IMR-90 (cell line): Measurements from ENCODE around the gene CACNA1I. TPM values are rescaled to one million over a fixed set of nuclear protein-coding genes. Genes with fewer than 3 reads are reported as not detected.

Experiments
- ATAC-seq: fragments of 200-7000 bp; cut with Tn5 transposase; 2 replicates; pipeline ENCODE4 v1.9.1; 2020; ENCODE audit warnings: low read depth, mild to moderate bottlenecking, moderate library complexity
- BruUV-seq: library from RNA; stranded (reverse); fragments of 400-500 nt; replicated peaks from 2 replicates; lab custom pipeline; 2021; lab: Mats Ljungman, UMichigan
- CTCF ChIA-PET: fragments of 300-600 bp; formaldehyde crosslinking; extraction: SDS; loops from one replicate; lab custom pipeline; 2021; ENCODE audit warnings: antibody characterized with exemption; lab: Yijun Ruan, JAX
- POLR2A ChIA-PET: fragments of 300-600 bp; sonication (Branson Sonifier 250); formaldehyde crosslinking; loops from one replicate; lab custom pipeline; 2022; ENCODE audit warnings: antibody characterized with exemption; ENCODE audit not compliant: unreplicated experiment; lab: Charles Lee
- DNase-seq: peaks from one replicate; pipeline ENCODE4 v3.0.0; 2013
- H2AFZ ChIP-seq: replicated peaks from 2 replicates; pipeline ENCODE3; 2013; ENCODE audit warnings: low read length, mild to moderate bottlenecking; ENCODE audit not compliant: poor library complexity
- H2AK5ac ChIP-seq: 2 replicates; pipeline ENCODE4 v1.6.1; 2013; ENCODE audit warnings: low read depth, low read length, inconsistent platforms
- H2AK9ac ChIP-seq: replicated peaks from 2 replicates; pipeline ENCODE3; 2013; ENCODE audit warnings: mild to moderate bottlenecking, low read depth, low read length, moderate library complexity; ENCODE audit not compliant: poor library complexity
- H2BK120ac ChIP-seq: 2 replicates; pipeline ENCODE4 v1.6.1; 2013; ENCODE audit warnings: low read depth, low read length, inconsistent platforms
- H2BK15ac ChIP-seq: 3 replicates; pipeline ENCODE4 v1.6.1; 2013; ENCODE audit warnings: low read depth, low read length, inconsistent platforms
- H2BK20ac ChIP-seq: 2 replicates; pipeline ENCODE4 v1.6.1; 2013; ENCODE audit warnings: low read depth, mild to moderate bottlenecking, inconsistent platforms, low read length, moderate library complexity
- H2BK5ac ChIP-seq: 2 replicates; pipeline ENCODE4 v1.6.1; 2013; ENCODE audit warnings: mild to moderate bottlenecking, low read depth, low read length, inconsistent platforms; ENCODE audit not compliant: poor library complexity, severe bottlenecking
- H3K14ac ChIP-seq: replicated peaks from 2 replicates; pipeline ENCODE4 v1.6.1; 2013; ENCODE audit warnings: low read depth, low read length, inconsistent platforms
- H3K18ac ChIP-seq: 2 replicates; pipeline ENCODE4 v1.6.1; 2013; ENCODE audit warnings: low read depth, low read length, control low read depth
- H3K23ac ChIP-seq: 2 replicates; pipeline ENCODE4 v1.6.1; 2013; ENCODE audit warnings: low read depth, low read length, inconsistent platforms
- H3K27ac ChIP-seq: 2 replicates; pipeline ENCODE4 v1.5.1; 2013; ENCODE audit warnings: mild to moderate bottlenecking, control low read depth, low read length; ENCODE audit not compliant: insufficient read depth
- H3K27me3 ChIP-seq: 2 replicates; pipeline ENCODE4 v1.6.1; 2013; ENCODE audit warnings: low read length; ENCODE audit not compliant: control insufficient read depth, insufficient read depth
- H3K36me3 ChIP-seq: 2 replicates; pipeline ENCODE4 v1.6.1; 2013; ENCODE audit warnings: low read length, mixed read lengths; ENCODE audit not compliant: control insufficient read depth, insufficient read depth
- H3K4ac ChIP-seq: 2 replicates; pipeline ENCODE4 v1.6.1; 2013; ENCODE audit warnings: low read depth, low read length, inconsistent platforms
- H3K4me1 ChIP-seq: 2 replicates; pipeline ENCODE4 v1.6.1; 2013; ENCODE audit warnings: low read length, mixed read lengths; ENCODE audit not compliant: control insufficient read depth, insufficient read depth
- H3K4me2 ChIP-seq: 2 replicates; pipeline ENCODE4 v1.6.1; 2013; ENCODE audit warnings: low read depth, mild to moderate bottlenecking, control low read depth, low read length, moderate library complexity
- H3K4me3 ChIP-seq: 2 replicates; pipeline ENCODE4 v1.5.1; 2013; ENCODE audit warnings: low read depth, mild to moderate bottlenecking, control low read depth, low read length, moderate library complexity; ENCODE audit not compliant: insufficient read depth
- H3K56ac ChIP-seq: 2 replicates; pipeline ENCODE4 v1.6.1; 2013; ENCODE audit warnings: low read length, inconsistent platforms; ENCODE audit not compliant: insufficient read depth; ENCODE audit errors: extremely low read depth
- H3K79me1 ChIP-seq, 2 experiments: 2 replicates each; pipeline ENCODE4 v1.6.1; 2013; ENCODE audit warnings: low read length in 2 of 2, inconsistent platforms in 1 of 2, low read depth in 1 of 2
- H3K9ac ChIP-seq: 2 replicates; pipeline ENCODE4 v1.6.1; 2013; ENCODE audit warnings: low read depth, low read length, control low read depth
- H3K9me1 ChIP-seq: 2 replicates; pipeline ENCODE4 v1.6.1; 2013; ENCODE audit warnings: low read length, inconsistent platforms; ENCODE audit not compliant: insufficient read depth
- H3K9me3 ChIP-seq: 2 replicates; pipeline ENCODE4 v1.6.1; 2013; ENCODE audit warnings: low read length; ENCODE audit not compliant: control insufficient read depth, insufficient read depth
- H4K20me1 ChIP-seq: 2 replicates; pipeline ENCODE4 v1.6.1; 2013; ENCODE audit warnings: low read length, inconsistent platforms; ENCODE audit not compliant: insufficient read depth
- H4K5ac ChIP-seq: 2 replicates; pipeline ENCODE4 v1.6.1; 2013; ENCODE audit warnings: mild to moderate bottlenecking, low read depth, low read length, control low read depth
- H4K8ac ChIP-seq, 2 experiments: 2 replicates each; pipeline ENCODE4 v1.6.1; 2013; ENCODE audit warnings: low read depth in 2 of 2, low read length in 2 of 2, control low read depth in 1 of 2, inconsistent platforms in 1 of 2
- H4K91ac ChIP-seq: 2 replicates; pipeline ENCODE4 v1.6.1; 2013; ENCODE audit warnings: low read depth, low read length, inconsistent platforms; ENCODE audit not compliant: insufficient read depth
- CHD1 ChIP-seq: IDR thresholded peaks from 2 replicates; pipeline ENCODE4 v1.6.1; 2012; ENCODE audit warnings: low read depth, low read length, improper control_type of control experiment
- MAFK ChIP-seq: IDR thresholded peaks from 2 replicates; pipeline ENCODE4 v1.6.1; 2012; ENCODE audit warnings: low read depth, low read length, improper control_type of control experiment
- MXI1 ChIP-seq: IDR thresholded peaks from 2 replicates; pipeline ENCODE4 v1.6.1; 2012; ENCODE audit warnings: low read depth, mild to moderate bottlenecking, low read length, moderate library complexity, borderline replicate concordance
- POLR2A ChIP-seq: IDR thresholded peaks from 2 replicates; pipeline ENCODE4 v1.6.1; 2012; ENCODE audit warnings: mild to moderate bottlenecking, low read depth, low read length
- RFX5 ChIP-seq: IDR thresholded peaks from 2 replicates; pipeline ENCODE4 v1.8.0; 2012; ENCODE audit warnings: low read depth, mild to moderate bottlenecking, low read length, moderate library complexity
- WGBS, 2 experiments: methylation state at CpG; one replicate each; pipeline versions ENCODE4 v1.1.5 to v1.1.7; 2013; ENCODE audit warnings: missing lambda C conversion rate in 2 of 2; ENCODE audit not compliant: insufficient read length in 1 of 2; ENCODE audit errors: extremely low coverage in 2 of 2; 5-methylcytosine and 5-hydroxymethylcytosine counted together
- dilution Hi-C: fragments of 300-500 bp; cut with HindIII; formaldehyde crosslinking; loops from one replicate; pipeline ENCODE4 v1.14.3; 2018; ENCODE audit warnings: low sequenced_read_pairs; ENCODE audit not compliant: unreplicated experiment
- in situ Hi-C: fragments of 300-500 bp; cut with MboI; formaldehyde crosslinking; loops from 3 replicates; pipeline ENCODE4 v1.14.3; 2019; ENCODE audit warnings: low sequenced_read_pairs, inconsistent platforms, mixed read lengths
- intact Hi-C: fragments of 100-400 bp; cut with micrococcal nuclease; formaldehyde crosslinking; loops from 2 replicates; pipeline ENCODE4 v1.10.0; 2022
- polyA plus RNA-seq, 3 experiments: library from polyadenylated mRNA; depleted of rRNA; stranded (reverse); fragments of >200 nt; gene quantifications; 2 replicates each; pipeline ENCODE4 v1.2.3, GENCODE V29; 2012; ENCODE audit warnings: low replicate concordance in 1 of 3
- total RNA-seq: library from RNA; depleted of rRNA; stranded (reverse); fragments of >200 nt; gene quantifications from 2 replicates; pipeline ENCODE4 v1.2.3, GENCODE V29; 2012

CACNA1I gene
- total and polyA plus RNA-seq, 2 of the 4 experiments (the other 2 are of a cell fraction) = under 0.01 to 0.02 TPM

- ChIA-PET POLR2A (no interaction called here), CTCF (no interaction called here)
- H3K36me3 ChIP-seq = no peaks in the 10 kb centered on the region
- H4K20me1 ChIP-seq = no peaks in the 10 kb centered on the region
- no peak overlapping the region for H3K23ac ChIP-seq
- ATAC-seq (no peak), DNase-seq (no peak)
- no peaks in the 10 kb centered on the region for H3K9me1 ChIP-seq
- no peak overlapping the region for H2BK15ac ChIP-seq
- no peak overlapping the region for H2AK9ac ChIP-seq
- H2AK5ac ChIP-seq = no peak overlapping the region
- peaks cover 62% of the 10 kb centered on the region for H3K27me3 ChIP-seq
- no peaks in the 10 kb centered on the region for H3K4me1 ChIP-seq
- H2BK5ac ChIP-seq = no peak overlapping the region
- no peak overlapping the region for H3K9ac ChIP-seq
- H3K4me2 ChIP-seq = no peak overlapping the region
- intact Hi-C loops (no loop called here), in situ Hi-C loops (no loop called here), dilution Hi-C loops (no loop called here)
- H2BK120ac ChIP-seq = no peak overlapping the region
- TF ChIP-seq RFX5 (no peak), POLR2A (no peak), CHD1 (no peak), MXI1 (no peak), MAFK (no peak)
- H3K14ac ChIP-seq = no peak overlapping the region
- H3K4ac ChIP-seq = no peak overlapping the region
- H3K27ac ChIP-seq = no peak overlapping the region
- BruUV-seq = no TSS peak
- H2BK20ac ChIP-seq = no peak overlapping the region
- no peak overlapping the region for H2AFZ ChIP-seq
- no peaks in the 10 kb centered on the region for H3K79me1 ChIP-seq
- H4K91ac ChIP-seq = no peak overlapping the region
- no peak overlapping the region for H3K56ac ChIP-seq
- 0% methylated on average over 1 of the region's 7 CpGs; no CpG with 5 or more reads in 1 of the 2 experiments for WGBS, 2 experiments
- H3K9me3 ChIP-seq = peaks cover 12% of the 10 kb centered on the region
- H3K18ac ChIP-seq = no peak overlapping the region
- no peak overlapping the region for H4K8ac ChIP-seq
- H4K5ac ChIP-seq = no peak overlapping the region
- no peak overlapping the region for H3K4me3 ChIP-seq
Measured at GRCh38 chr22:39612811-39613548, 42.4 kb downstream of the CACNA1I start.
